ENCODE results near the gene COL2A1.

COL2A1 gene

GRCh38 chr12:48030173-48030650 is 25.9 kb upstream of the COL2A1 start:
- no peak for DNase-seq (ENCODE audit: low read depth in 2 of 2)

- DNase-seq (ENCODE audit: low read depth in 2 of 2), result no peak
Observed at GRCh38 chr12:48029491-48030172, 25.4 kb upstream of the COL2A1 start.

- DNase-seq (ENCODE audit: low read depth in 2 of 2), result no peak
Observed at GRCh38 chr12:48028541-48029431, 24.5 kb upstream of the COL2A1 start.

GRCh38 chr12:48027183-48028002 is 23.1 kb upstream of the COL2A1 start:
- no peak for DNase-seq (ENCODE audit: low read depth in 2 of 2)

GRCh38 chr12:48026060-48026827 is 22.0 kb upstream of the COL2A1 start:
- no peak for DNase-seq (ENCODE audit: low read depth in 2 of 2)

GRCh38 chr12:48025281-48025680 is 21.0 kb upstream of the COL2A1 start:
- DNase-seq (ENCODE audit: low read depth in 2 of 2), result no peak

GRCh38 chr12:48024735-48025134 is 20.5 kb upstream of the COL2A1 start:
- DNase-seq (ENCODE audit: low read depth in 2 of 2), result no peak

- no peak for DNase-seq (ENCODE audit: low read depth in 2 of 2)
Observed at GRCh38 chr12:48023386-48023785, 19.1 kb upstream of the COL2A1 start.

GRCh38 chr12:48022676-48023385 is 18.6 kb upstream of the COL2A1 start:
- DNase-seq (ENCODE audit: low read depth in 2 of 2), result no peak

- DNase-seq (ENCODE audit: low read depth in 2 of 2), result no peak
Observed at GRCh38 chr12:48022180-48022521, 17.9 kb upstream of the COL2A1 start.

- no peak for DNase-seq (ENCODE audit: low read depth in 2 of 2)
Observed at GRCh38 chr12:48021485-48022179, 17.4 kb upstream of the COL2A1 start.

- no peak for DNase-seq (ENCODE audit: low read depth in 2 of 2)
Observed at GRCh38 chr12:48019639-48020265, 15.5 kb upstream of the COL2A1 start.

- DNase-seq (ENCODE audit: low read depth in 2 of 2), result no peak
Observed at GRCh38 chr12:48018618-48018995, 14.3 kb upstream of the COL2A1 start.

GRCh38 chr12:48017921-48018617 is 13.8 kb upstream of the COL2A1 start:
- DNase-seq (ENCODE audit: low read depth in 2 of 2), result no peak

- DNase-seq (ENCODE audit: low read depth in 2 of 2), result no peak
Observed at GRCh38 chr12:48017496-48017895, 13.2 kb upstream of the COL2A1 start.

- DNase-seq (ENCODE audit: low read depth in 2 of 2), result no peak
Observed at GRCh38 chr12:48016373-48017020, 12.2 kb upstream of the COL2A1 start.

- DNase-seq (ENCODE audit: low read depth in 2 of 2), result no peak
Observed at GRCh38 chr12:48015954-48016353, 11.7 kb upstream of the COL2A1 start.

- DNase-seq (ENCODE audit: low read depth in 2 of 2), result no peak
Observed at GRCh38 chr12:48015129-48015528, 10.9 kb upstream of the COL2A1 start.

GRCh38 chr12:48013287-48013686 is 9.0 kb upstream of the COL2A1 start:
- DNase-seq (ENCODE audit: low read depth in 2 of 2), result no peak

Measured in stimulated activated CD8-positive, alpha-beta memory T cell treated with anti-CD3 and anti-CD28 coated beads, Interleukin-15, amount 100 ng/mL, for 48 hours (primary cell).